ENCODE data around the gene MED25.

- TF ChIP-seq CTCF (IDR thresholded peaks at IDR 0.05) (no peak), JUN (IDR thresholded peaks at IDR 0.05) (no peak), USF2 (IDR thresholded peaks at IDR 0.05) (no peak), RAD21 (conservative IDR thresholded peaks at IDR 0.05 in 1 of 2, IDR thresholded peaks at IDR 0.05 in 1 of 2) (no peak), ELK1 (IDR thresholded peaks at IDR 0.05; ENCODE audit: low read depth, low read length) (no peak)
These were observed 2.0 kb downstream of the MED25 start for GRCh38 chr19:49820125-49820524.

Measured in A549 (cell line).